ENCODE results near the gene ING5. TPM values are rescaled to one million over a fixed set of nuclear protein-coding genes. Genes with fewer than 3 reads are reported as not detected.
"Not testable (repeated sequence)": the region's sequence is repeated elsewhere in the genome, so short reads cannot be mapped to it uniquely, and the experiment has no call there.

Gene ING5
- total and polyA plus RNA-seq, 2 donors (not counting 3 experiments of a cell fraction or from before 2014, with no cell fraction given): 24.5 to 33.4 TPM

- H3K9me1 ChIP-seq (replicated peaks; ENCODE audit: control insufficient read depth, extremely low read depth, insufficient read depth, low read length): no peaks in the 10 kb centered on the region
- no peaks in the 10 kb centered on the region for H3K27me3 ChIP-seq (ENCODE audit: control insufficient read depth in 2 of 2, insufficient read depth in 2 of 2, low read length in 2 of 2)
- dilution Hi-C loops (cut with MboI; ENCODE audit: extremely low pct_ligation_motif_present, low sequenced_read_pairs) (no loop called here), intact Hi-C loops (cut with micrococcal nuclease) (no loop called here)
- H3K9me3 ChIP-seq (replicated peaks; ENCODE audit: control insufficient read depth, insufficient read depth, low read length): no peaks in the 10 kb centered on the region
- H3K9ac ChIP-seq (replicated peaks; ENCODE audit: extremely low read depth, insufficient read depth, low read length): no peak overlapping the region
- FAIRE-seq (no peak), DNase-seq (ENCODE audit: low read depth, low spot score) (no peak)
- ChIA-PET POLR2A (no interaction called here), CTCF (interaction anchor here (1.3 to 1.4 kb wide), 2 partner anchors 281 to 302 kb away, joined by 3 to 7 read pairs; no protein-coding TSS in a partner anchor)
- no peak overlapping the region for H3K27ac ChIP-seq (ENCODE audit: insufficient read depth, low read depth, low read length)
- no peak overlapping the region for H3K4me3 ChIP-seq (replicated peaks in 1 of 3; ENCODE audit: insufficient read depth in 1 of 3, low read depth in 1 of 3, low read length in 3 of 3)
- no TSS peak for BruUV-seq (replicated peaks)
- no peaks in the 10 kb centered on the region for H3K79me2 ChIP-seq (ENCODE audit: control insufficient read depth, insufficient read depth, low read length)
- no peak overlapping the region for H3K4me2 ChIP-seq (ENCODE audit: insufficient read depth, low read length)
- H3K36me3 ChIP-seq (ENCODE audit: control insufficient read depth in 2 of 2, extremely low read depth in 1 of 2, insufficient read depth in 2 of 2, low read length in 2 of 2): peaks cover 4 to 31% of the 10 kb centered on the region in 2 experiments
- TF ChIP-seq EZH2 (IDR thresholded peaks at IDR 0.05; ENCODE audit: borderline replicate concordance, low read depth, low read length, severe bottlenecking) (no peak), MYC (IDR thresholded peaks at IDR 0.05; ENCODE audit: low read depth, low read length) (no peak)
- H2AFZ ChIP-seq (ENCODE audit: low read depth, low read length): no peak overlapping the region
- peaks cover 7% of the 10 kb centered on the region for H3K4me1 ChIP-seq (ENCODE audit: control insufficient read depth, extremely low read depth, insufficient read depth, low read length)
- no peaks in the 10 kb centered on the region for H4K20me1 ChIP-seq (replicated peaks; ENCODE audit: control insufficient read depth, extremely low read depth, insufficient read depth, low read length)
Observed at GRCh38 chr2:241660593-241661213, 41.1 kb upstream of the ING5 start.

GRCh38 chr2:241662731-241663130, 39.1 kb upstream of the ING5 start:
- H4K20me1 ChIP-seq (replicated peaks; ENCODE audit: control insufficient read depth, extremely low read depth, insufficient read depth, low read length); POLR2A ChIA-PET; H3K4me3 ChIP-seq (replicated peaks in 1 of 3; ENCODE audit: insufficient read depth in 1 of 3, low read depth in 1 of 3, low read length in 3 of 3); H3K9me3 ChIP-seq (replicated peaks; ENCODE audit: control insufficient read depth, insufficient read depth, low read length); BruUV-seq (replicated peaks); FAIRE-seq; intact Hi-C loops (cut with micrococcal nuclease); H3K4me2 ChIP-seq (ENCODE audit: insufficient read depth, low read length); H2AFZ ChIP-seq (ENCODE audit: low read depth, low read length); H3K9ac ChIP-seq (replicated peaks; ENCODE audit: extremely low read depth, insufficient read depth, low read length); H3K27ac ChIP-seq (ENCODE audit: insufficient read depth, low read depth, low read length); dilution Hi-C loops (cut with MboI; ENCODE audit: extremely low pct_ligation_motif_present, low sequenced_read_pairs); DNase-seq (ENCODE audit: low read depth, low spot score); H3K79me2 ChIP-seq (ENCODE audit: control insufficient read depth, insufficient read depth, low read length); H3K9me1 ChIP-seq (replicated peaks; ENCODE audit: control insufficient read depth, extremely low read depth, insufficient read depth, low read length); H3K27me3 ChIP-seq (ENCODE audit: control insufficient read depth in 2 of 2, insufficient read depth in 2 of 2, low read length in 2 of 2): not testable (repeated sequence)
- CTCF ChIA-PET: interaction anchor here (1.6 kb wide), 1 partner anchor 216 kb away, joined by 3 read pairs; no protein-coding TSS in a partner anchor
- H3K4me1 ChIP-seq (ENCODE audit: control insufficient read depth, extremely low read depth, insufficient read depth, low read length): peaks cover 20% of the 10 kb centered on the region
- H3K36me3 ChIP-seq (ENCODE audit: control insufficient read depth in 2 of 2, extremely low read depth in 1 of 2, insufficient read depth in 2 of 2, low read length in 2 of 2): peaks cover 2 to 22% of the 10 kb centered on the region in 2 experiments

Data from endothelial cell of umbilical vein (primary cell).